ENCODE results near the gene COL27A1. TPM values are rescaled to one million over a fixed set of nuclear protein-coding genes. Genes with fewer than 3 reads are reported as not detected.

COL27A1 gene
- polyA plus RNA-seq, 1 of the 3 experiments (the other 2 are of a cell fraction) = 8.7 TPM

GRCh38 chr9:114153761-114154599 lies 1.4 kb upstream of the COL27A1 start (continued):
- no peak for TF ChIP-seq MEF2A (IDR thresholded peaks at IDR 0.05; ENCODE audit: borderline replicate concordance, low read depth)
- TF ChIP-seq RAD21 (IDR thresholded peaks at IDR 0.05; ENCODE audit: low read length) = 0 out of 2 replicates have a peak, but pooled peaks have one; percentile 31
- TF ChIP-seq EP300 (IDR thresholded peaks at IDR 0.05; ENCODE audit: borderline replicate concordance in 1 of 2, low read depth in 1 of 2, low read length in 1 of 2) = no peak
- TF ChIP-seq SMC3 (IDR thresholded peaks at IDR 0.05; ENCODE audit: low read depth, low read length) = peak; percentile 34

- DNase-seq = no peak
- Histone ChIP-seq H3K36me3 (replicated peaks in 1 of 2; ENCODE audit: control insufficient read depth in 1 of 2, insufficient read depth in 2 of 2, low read length in 1 of 2) (no peaks in the 10 kb centered on the region), H3K9me2 (no peaks in the 10 kb centered on the region), H3K9ac (no peak overlapping the region), H2AFZ (ENCODE audit: low read depth) (peak overlapping the region; percentile 51; the same call in 1 of the 2 replicates), H3K4me1 (ENCODE audit: control insufficient read depth in 1 of 2, insufficient read depth in 2 of 2, low read depth in 1 of 2, low read length in 1 of 2) (peaks cover 5 to 8% of the 10 kb centered on the region in 2 experiments; a peak in 2 of 4 replicates), H3K27me3 (ENCODE audit: insufficient read depth) (peaks cover 5% of the 10 kb centered on the region; the same call in 1 of the 2 replicates), H3K9me3 (no peaks in the 10 kb centered on the region), H3K79me2 (ENCODE audit: insufficient read depth) (peaks cover 21% of the 10 kb centered on the region; the same call in 1 of the 2 replicates), H3F3A (replicated peaks; ENCODE audit: insufficient read depth) (peaks cover 3% of the 10 kb centered on the region), H3K4me2 (peak overlapping the region; percentile 91), H3K27ac (ENCODE audit: low read depth in 2 of 2, low read length in 1 of 2) (no peak overlapping the region), H4K20me1 (ENCODE audit: insufficient read depth) (0 out of 2 replicates have a peak, but pooled peaks cover 7% of the 10 kb centered on the region), H3K4me3 (ENCODE audit: low read depth in 2 of 2, low read length in 1 of 2) (peak overlapping the region in 1 of 2 experiments; percentile 61; a peak in 3 of 4 replicates)
- TF ChIP-seq GATA2 (CRISPR knock-in tag; IDR thresholded peaks at IDR 0.05) (no peak), FOSL2 (IDR thresholded peaks at IDR 0.05; ENCODE audit: borderline replicate concordance, low read depth) (no peak), FOXJ3 (CRISPR knock-in tag; IDR thresholded peaks at IDR 0.05) (no peak), RCOR1 (IDR thresholded peaks at IDR 0.05; ENCODE audit: low read length) (no peak), POLR2AphosphoS5 (IDR thresholded peaks at IDR 0.05; ENCODE audit: low read depth, low read length) (no peak), RFX5 (IDR thresholded peaks at IDR 0.05; ENCODE audit: low read length) (no peak), YY1 (IDR thresholded peaks at IDR 0.05; ENCODE audit: low read depth) (no peak), TCF12 (IDR thresholded peaks at IDR 0.05) (no peak), CTCF (IDR thresholded peaks at IDR 0.05) (no peak), SMC3 (IDR thresholded peaks at IDR 0.05; ENCODE audit: low read depth, low read length) (no peak), CHD2 (IDR thresholded peaks at IDR 0.05; ENCODE audit: low read length, partially characterized antibody) (no peak), EZH2phosphoT487 (IDR thresholded peaks at IDR 0.05; ENCODE audit: borderline replicate concordance, low read depth) (no peak), IRF3 (IDR thresholded peaks at IDR 0.05; ENCODE audit: low read depth, low read length) (no peak), RAD21 (IDR thresholded peaks at IDR 0.05; ENCODE audit: low read length) (no peak)
- WGBS (ENCODE audit: low lambda C conversion rate) = 8% methylated on average over 20 of the region's 23 CpGs
- CTCF ChIA-PET = interaction anchor here (0.6 to 14.0 kb wide), 53 partner anchors 10 to 488 kb away, joined by 3 to 187 read pairs (median 5); partner anchors contain the start of gene AMBP
- POLR2A ChIA-PET = no interaction called here
Measured at GRCh38 chr9:114154600-114155102, 686 bp upstream of the COL27A1 start.
